ENCODE data around the gene MYMK. TPM values are rescaled to one million over a fixed set of nuclear protein-coding genes. Genes with fewer than 3 reads are reported as not detected.

The MYMK gene
- total RNA-seq, 1 experiment from 2014 or later: not detected

- no peak overlapping the region for H3K27ac Mint-ChIP-seq (ENCODE audit: unreplicated experiment)
- ChIA-PET CTCF (no interaction called here), POLR2A (no interaction called here)
- Histone ChIP-seq H3K4me3 (ENCODE audit: low read depth, low read length) (no peak overlapping the region), H3K27me3 (replicated peaks; ENCODE audit: control insufficient read depth, insufficient read depth, low read length) (no peaks in the 10 kb centered on the region), H3K36me3 (ENCODE audit: control insufficient read depth, insufficient read depth, low read length) (no peaks in the 10 kb centered on the region), H3K4me1 (no peaks in the 10 kb centered on the region), H3K9me3 (no peaks in the 10 kb centered on the region)
- H3K4me3 Mint-ChIP-seq (ENCODE audit: unreplicated experiment): no peak overlapping the region
- no peak for DNase-seq
- intact Hi-C loops (cut with micrococcal nuclease; ENCODE audit: unreplicated experiment): no loop called here
- BruUV-seq (replicated peaks): no TSS peak
- H3K36me3 Mint-ChIP-seq (ENCODE audit: insufficient read depth, unreplicated experiment): no peaks in the 10 kb centered on the region
- TF ChIP-seq, protein P1, sequence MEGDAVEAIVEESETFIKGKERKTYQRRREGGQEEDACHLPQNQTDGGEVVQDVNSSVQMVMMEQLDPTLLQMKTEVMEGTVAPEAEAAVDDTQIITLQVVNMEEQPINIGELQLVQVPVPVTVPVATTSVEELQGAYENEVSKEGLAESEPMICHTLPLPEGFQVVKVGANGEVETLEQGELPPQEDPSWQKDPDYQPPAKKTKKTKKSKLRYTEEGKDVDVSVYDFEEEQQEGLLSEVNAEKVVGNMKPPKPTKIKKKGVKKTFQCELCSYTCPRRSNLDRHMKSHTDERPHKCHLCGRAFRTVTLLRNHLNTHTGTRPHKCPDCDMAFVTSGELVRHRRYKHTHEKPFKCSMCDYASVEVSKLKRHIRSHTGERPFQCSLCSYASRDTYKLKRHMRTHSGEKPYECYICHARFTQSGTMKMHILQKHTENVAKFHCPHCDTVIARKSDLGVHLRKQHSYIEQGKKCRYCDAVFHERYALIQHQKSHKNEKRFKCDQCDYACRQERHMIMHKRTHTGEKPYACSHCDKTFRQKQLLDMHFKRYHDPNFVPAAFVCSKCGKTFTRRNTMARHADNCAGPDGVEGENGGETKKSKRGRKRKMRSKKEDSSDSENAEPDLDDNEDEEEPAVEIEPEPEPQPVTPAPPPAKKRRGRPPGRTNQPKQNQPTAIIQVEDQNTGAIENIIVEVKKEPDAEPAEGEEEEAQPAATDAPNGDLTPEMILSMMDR (IDR thresholded peaks at IDR 0.05; ENCODE audit: insufficient read depth in 1 of 2, low read depth in 1 of 2, low read length in 1 of 2, severe bottlenecking in 1 of 2, unreplicated experiment in 1 of 2): no peak
- no peaks in the 10 kb centered on the region for H3K4me1 Mint-ChIP-seq (ENCODE audit: low read depth, unreplicated experiment)
- no peaks in the 10 kb centered on the region for H3K9me3 Mint-ChIP-seq (ENCODE audit: unreplicated experiment)
- no peaks in the 10 kb centered on the region for H3K27me3 Mint-ChIP-seq (ENCODE audit: insufficient read depth, unreplicated experiment)
Measured at GRCh38 chr9:133493428-133493827, 31.3 kb downstream of the MYMK start.

DNA sequence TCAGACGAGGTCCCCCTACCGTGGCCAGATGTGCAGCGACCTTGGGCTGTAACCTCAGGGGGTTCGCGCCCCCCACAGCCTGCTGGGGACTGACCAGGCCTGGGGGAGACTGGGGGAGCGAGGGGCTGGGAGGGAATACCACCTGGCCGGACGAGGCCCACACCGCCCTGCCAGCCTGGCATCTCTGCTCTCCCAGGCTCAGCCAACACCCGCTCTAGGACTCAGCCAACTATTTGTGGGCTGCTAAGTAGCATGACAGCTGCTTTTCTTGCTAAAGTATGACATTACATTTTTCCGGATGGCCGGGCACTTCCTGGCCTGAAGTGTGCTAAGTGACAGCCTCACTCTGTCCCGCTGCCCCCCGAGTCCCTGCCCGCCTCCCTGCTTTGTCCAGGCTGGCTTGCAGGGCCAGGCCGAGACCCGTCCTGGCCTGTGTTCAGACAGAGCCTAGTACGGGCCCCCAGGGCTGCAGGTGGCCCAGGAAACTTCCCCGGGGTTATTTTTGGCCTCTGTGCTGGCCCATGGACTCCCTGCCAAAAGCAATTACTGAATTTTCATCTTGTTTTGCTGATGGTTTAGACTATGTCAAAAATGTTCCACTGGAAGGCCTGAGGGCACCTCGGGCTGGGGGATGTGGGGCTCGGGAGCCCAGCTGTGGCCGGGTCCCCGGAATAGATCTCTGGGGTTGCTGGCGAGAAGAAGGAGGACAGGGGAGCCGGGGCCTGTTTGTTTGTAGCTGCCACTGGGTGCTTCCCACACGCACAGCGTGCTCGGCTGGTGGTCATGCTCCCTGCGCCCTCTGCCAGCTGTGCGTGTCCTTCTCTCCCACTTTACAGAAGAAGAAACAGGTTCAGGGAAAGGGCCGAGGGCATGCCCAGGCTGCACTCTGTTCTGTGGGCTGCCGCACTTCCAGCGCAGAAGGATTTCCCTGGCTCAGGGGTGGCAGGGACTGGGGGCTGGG is 32.4 kb downstream of the MYMK start:
- no peaks in the 10 kb centered on the region for H3K27me3 ChIP-seq (replicated peaks; ENCODE audit: control insufficient read depth, insufficient read depth, low read length)
- Mint-ChIP-seq H3K27ac (ENCODE audit: unreplicated experiment) (no peak overlapping the region), H3K36me3 (ENCODE audit: insufficient read depth, unreplicated experiment) (no peaks in the 10 kb centered on the region), H3K9me3 (ENCODE audit: unreplicated experiment) (no peaks in the 10 kb centered on the region), H3K27me3 (ENCODE audit: insufficient read depth, unreplicated experiment) (no peaks in the 10 kb centered on the region), H3K4me1 (ENCODE audit: low read depth, unreplicated experiment) (no peaks in the 10 kb centered on the region), H3K4me3 (ENCODE audit: unreplicated experiment) (no peak overlapping the region)
- intact Hi-C loops (cut with micrococcal nuclease; ENCODE audit: unreplicated experiment): no loop called here
- POLR2A ChIA-PET: no interaction called here
- CTCF ChIA-PET: no interaction called here
- no peak overlapping the region for H3K4me3 ChIP-seq (ENCODE audit: low read depth, low read length)
- H3K36me3 ChIP-seq (ENCODE audit: control insufficient read depth, insufficient read depth, low read length): no peaks in the 10 kb centered on the region
- no TSS peak for BruUV-seq (replicated peaks)
- TF ChIP-seq, protein P1 (IDR thresholded peaks at IDR 0.05; ENCODE audit: insufficient read depth in 1 of 2, low read depth in 1 of 2, low read length in 1 of 2, severe bottlenecking in 1 of 2, unreplicated experiment in 1 of 2): no peak
- H3K4me1 ChIP-seq: no peaks in the 10 kb centered on the region
- no peak for DNase-seq
- H3K9me3 ChIP-seq: no peaks in the 10 kb centered on the region

GRCh38 chr9:133491656-133491925 is 33.2 kb downstream of the MYMK start:
- intact Hi-C loops (cut with micrococcal nuclease; ENCODE audit: unreplicated experiment): no loop called here
- no TSS peak for BruUV-seq (replicated peaks)
- TF ChIP-seq, protein P1 (IDR thresholded peaks at IDR 0.05; ENCODE audit: insufficient read depth in 1 of 2, low read depth in 1 of 2, low read length in 1 of 2, severe bottlenecking in 1 of 2, unreplicated experiment in 1 of 2): no peak
- ChIA-PET POLR2A (interaction anchor here (1.1 kb wide), 1 partner anchor 32 kb away, joined by 4 read pairs; no protein-coding TSS in a partner anchor), CTCF (no interaction called here)
- Mint-ChIP-seq H3K27ac (ENCODE audit: unreplicated experiment) (no peak overlapping the region), H3K27me3 (ENCODE audit: insufficient read depth, unreplicated experiment) (no peaks in the 10 kb centered on the region), H3K36me3 (ENCODE audit: insufficient read depth, unreplicated experiment) (no peaks in the 10 kb centered on the region), H3K4me3 (ENCODE audit: unreplicated experiment) (no peak overlapping the region), H3K4me1 (ENCODE audit: low read depth, unreplicated experiment) (no peaks in the 10 kb centered on the region), H3K9me3 (ENCODE audit: unreplicated experiment) (no peaks in the 10 kb centered on the region)
- Histone ChIP-seq H3K4me3 (ENCODE audit: low read depth, low read length) (no peak overlapping the region), H3K9me3 (no peaks in the 10 kb centered on the region), H3K4me1 (no peaks in the 10 kb centered on the region), H3K36me3 (ENCODE audit: control insufficient read depth, insufficient read depth, low read length) (no peaks in the 10 kb centered on the region), H3K27me3 (replicated peaks; ENCODE audit: control insufficient read depth, insufficient read depth, low read length) (no peaks in the 10 kb centered on the region)
- no peak for DNase-seq
